HG02840 (cell line): Measurements from ENCODE around the gene ARNT2.

Experiments
- ATAC-seq: cut with Tn5 transposase; IDR thresholded peaks from one replicate; pipeline ENCODE4 v1.9.1; 2021; ENCODE audit warnings: mild to moderate bottlenecking, moderate library complexity, moderate number of reproducible peaks; ENCODE audit not compliant: unreplicated experiment, low FRiP score

ARNT2 gene

GRCh38 chr15:80462836-80463512 is 58.8 kb downstream of the ARNT2 start:
- no peak for ATAC-seq

- ATAC-seq = no peak
These were observed 60.9 kb downstream of the ARNT2 start for GRCh38 chr15:80464951-80465625.

GRCh38 chr15:80465626-80466005 is 61.4 kb downstream of the ARNT2 start:
- ATAC-seq = no peak

DNA sequence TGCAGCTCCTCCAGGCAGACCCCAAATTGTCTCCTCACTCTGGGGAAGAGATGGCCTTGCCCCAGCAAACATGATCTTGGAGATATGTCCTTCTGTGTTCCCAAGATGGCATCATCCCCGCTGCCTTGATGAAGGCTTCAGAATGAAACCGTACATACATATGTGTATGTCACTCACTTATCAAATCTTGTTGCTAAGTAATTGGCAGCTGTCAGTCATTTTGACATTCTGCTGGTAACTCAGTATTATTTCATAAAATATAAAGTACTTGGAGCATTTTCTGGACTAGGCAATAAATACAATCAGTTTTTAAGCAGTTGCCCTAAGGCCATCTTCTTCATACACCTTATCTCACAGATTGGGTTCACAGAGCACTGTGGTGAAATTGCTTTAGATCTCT is 62.4 kb downstream of the ARNT2 start:
- ATAC-seq = no peak

DNA sequence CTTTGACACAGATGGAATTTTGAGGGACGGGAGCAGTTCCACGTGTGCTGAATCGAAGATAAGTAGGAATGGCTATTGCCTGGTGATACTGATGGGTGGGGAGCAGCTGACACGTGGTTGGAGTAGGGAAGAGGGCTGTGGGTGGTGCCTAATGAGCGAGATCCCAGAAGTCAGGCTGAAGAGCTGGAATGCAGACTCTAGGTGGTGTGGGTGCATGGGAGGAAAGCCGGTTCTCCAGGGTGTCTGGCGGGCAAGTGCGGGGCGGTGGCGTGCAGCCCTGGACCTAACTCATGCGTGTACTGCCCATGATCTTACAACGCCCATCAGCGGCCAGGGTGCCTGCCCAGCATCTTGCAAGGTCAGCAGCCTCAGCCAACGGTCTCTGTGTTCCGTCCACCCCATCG is 63.1 kb downstream of the ARNT2 start:
- ATAC-seq = no peak

- ATAC-seq = no peak
These were observed 64.6 kb downstream of the ARNT2 start for GRCh38 chr15:80468796-80469195.

DNA sequence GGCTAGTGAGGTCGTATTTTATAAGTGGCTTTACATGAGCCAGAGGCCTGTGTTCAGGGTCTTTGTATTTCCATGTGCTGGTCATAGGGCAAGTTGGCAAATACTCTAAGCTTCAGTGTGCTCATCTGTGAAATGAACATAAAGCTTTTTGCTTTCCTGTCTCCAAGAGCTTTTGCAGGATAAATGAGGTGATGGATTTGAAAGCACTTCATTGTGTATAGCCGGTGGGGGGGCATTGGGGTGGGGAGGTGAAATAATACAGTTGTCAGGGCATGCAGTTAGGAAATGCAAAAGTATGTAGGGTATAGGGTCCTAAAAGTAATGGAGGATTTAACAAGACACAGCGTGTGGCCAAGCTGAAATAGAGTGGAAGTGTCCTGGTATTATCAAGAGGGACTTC is 67.7 kb downstream of the ARNT2 start:
- ATAC-seq = no peak

- ATAC-seq = no peak
These were observed 69.4 kb downstream of the ARNT2 start for GRCh38 chr15:80473286-80474223.

DNA sequence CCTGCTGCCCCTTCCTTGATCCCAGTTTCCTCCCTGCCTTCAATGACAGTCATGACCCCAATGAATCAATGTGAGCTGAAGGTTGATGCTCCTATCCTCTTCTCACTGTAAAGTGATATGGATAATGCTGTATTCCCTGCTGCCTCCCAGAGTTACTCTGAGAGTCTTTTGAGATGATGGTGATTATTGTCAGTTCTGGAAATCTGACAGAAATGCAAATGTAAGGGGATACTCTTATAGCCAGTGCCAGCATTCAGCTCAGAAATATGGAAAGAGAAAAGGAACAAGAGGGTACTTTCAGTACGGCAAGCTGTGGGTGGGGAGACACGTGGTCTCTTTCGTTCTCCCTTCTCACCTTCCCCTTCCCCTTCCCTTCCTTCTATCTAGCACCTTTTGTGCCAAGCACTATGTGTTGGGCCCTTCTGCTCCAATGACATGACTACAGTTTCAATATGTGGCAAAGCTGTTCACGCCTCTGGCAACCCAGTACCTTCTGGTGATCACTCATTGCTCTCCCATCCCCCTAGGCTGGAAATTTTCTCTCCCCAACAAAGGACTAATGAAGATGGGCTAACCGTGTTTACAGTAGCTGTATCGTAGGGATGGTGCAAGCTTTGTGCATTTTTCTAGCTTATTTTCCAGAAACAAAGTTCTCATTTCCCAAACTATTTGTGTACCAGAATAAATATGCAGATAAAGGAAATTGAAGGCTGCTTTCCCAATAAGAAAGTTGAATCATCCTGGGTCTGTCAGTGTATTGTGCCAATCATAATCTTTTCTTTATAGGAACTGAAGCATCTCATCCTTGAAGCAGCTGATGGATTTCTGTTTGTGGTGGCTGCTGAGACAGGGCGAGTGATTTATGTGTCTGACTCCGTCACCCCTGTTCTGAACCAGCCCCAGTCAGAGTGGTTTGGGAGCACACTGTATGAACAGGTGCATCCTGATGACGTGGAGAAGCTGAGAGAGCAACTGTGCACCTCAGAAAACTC is 70.3 kb downstream of the ARNT2 start:
- no peak for ATAC-seq

- no peak for ATAC-seq
These were observed 71.4 kb downstream of the ARNT2 start for GRCh38 chr15:80475572-80475971.

- ATAC-seq = no peak
These were observed 71.9 kb downstream of the ARNT2 start for GRCh38 chr15:80476036-80476435.

DNA sequence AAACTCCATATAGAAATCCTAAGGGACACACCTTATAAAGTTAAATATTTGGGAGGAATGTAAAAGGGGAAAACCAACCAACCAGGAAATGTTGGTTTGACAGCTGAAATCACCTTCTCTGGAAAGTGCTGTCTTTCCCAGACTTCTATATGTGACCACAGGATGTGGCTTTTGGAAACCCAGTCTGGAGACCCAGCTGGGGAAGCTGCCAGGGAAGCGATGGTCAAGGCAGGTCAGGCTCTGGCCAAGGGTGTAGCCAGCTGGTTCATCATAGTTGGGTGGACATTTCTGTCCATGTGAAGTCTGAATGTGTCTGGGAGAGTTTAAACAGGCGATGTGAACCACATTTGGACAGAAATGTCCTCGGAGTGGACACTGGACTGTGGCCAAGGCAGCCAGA is 73.9 kb downstream of the ARNT2 start:
- ATAC-seq = no peak

DNA sequence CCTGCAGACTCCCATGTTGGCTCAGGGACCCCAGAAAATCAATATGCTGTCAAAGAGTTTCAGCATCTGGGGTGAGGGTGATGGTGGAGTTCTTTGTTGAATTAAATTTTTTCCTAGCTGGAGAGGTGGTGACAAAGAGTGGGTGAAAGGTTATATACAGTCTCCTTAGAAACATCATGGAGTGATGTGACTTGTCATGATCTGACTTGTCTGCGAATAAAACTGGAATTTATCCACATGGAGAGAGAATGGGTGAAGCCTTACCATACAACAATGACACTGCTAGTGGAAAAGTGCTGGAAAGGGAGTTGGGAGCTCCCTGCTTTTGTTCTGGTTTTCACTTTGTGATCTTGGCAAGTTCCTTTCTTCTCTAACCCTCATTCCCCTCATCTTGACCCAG is 75.0 kb downstream of the ARNT2 start:
- ATAC-seq = no peak

DNA sequence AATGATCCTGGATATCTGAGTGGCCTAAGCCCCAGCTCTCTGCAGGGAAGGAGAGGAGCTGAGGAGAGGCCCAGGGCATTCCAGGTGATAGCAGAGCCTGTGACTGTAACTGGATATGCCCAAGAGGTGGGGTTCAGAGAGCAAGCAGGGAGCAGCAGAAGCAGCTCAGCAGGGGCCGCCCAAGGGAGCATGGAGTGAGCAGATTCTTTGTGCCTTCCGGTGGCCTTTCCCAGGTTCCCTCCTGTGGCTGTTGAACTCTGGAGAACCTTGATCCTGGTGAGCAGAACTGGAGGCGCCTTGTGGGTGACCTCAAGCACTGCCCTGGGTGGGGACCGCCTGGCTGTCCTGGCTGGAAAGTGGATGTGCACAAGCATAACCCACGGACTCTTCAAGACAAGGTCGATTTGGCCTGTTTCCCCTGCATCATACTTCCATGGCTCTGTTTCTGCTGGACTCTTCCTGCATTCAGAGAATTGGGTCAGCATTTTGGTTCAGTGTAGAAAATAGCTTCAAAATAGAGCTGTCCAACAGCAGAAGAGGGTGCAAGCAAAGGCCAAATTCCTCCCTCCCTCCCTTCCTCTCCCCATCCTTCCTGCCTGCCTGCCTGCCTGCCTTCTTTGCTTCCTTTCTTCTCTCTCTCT is 76.1 kb downstream of the ARNT2 start:
- no peak for ATAC-seq

- ATAC-seq = no peak
These were observed 76.7 kb downstream of the ARNT2 start for GRCh38 chr15:80480909-80481308.

DNA sequence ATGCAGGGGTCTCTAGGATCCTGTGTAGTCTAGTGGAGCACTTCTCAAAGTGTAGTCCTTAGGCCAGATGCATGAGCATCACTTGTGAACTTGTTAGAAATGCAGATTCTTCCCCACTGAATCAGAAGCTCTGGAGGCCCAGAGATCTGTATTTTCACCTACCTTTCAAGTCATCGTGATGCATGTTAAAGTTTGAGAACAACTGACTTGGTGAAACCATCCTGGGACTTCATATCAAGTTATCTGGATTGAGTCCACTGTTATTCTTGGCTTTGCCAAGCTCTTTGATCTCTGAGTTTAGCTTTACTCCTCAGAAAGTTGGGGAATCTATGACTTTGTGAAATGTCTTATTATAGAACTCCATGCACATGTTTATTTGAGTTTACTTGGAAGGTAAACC is 78.5 kb downstream of the ARNT2 start:
- no peak for ATAC-seq

DNA sequence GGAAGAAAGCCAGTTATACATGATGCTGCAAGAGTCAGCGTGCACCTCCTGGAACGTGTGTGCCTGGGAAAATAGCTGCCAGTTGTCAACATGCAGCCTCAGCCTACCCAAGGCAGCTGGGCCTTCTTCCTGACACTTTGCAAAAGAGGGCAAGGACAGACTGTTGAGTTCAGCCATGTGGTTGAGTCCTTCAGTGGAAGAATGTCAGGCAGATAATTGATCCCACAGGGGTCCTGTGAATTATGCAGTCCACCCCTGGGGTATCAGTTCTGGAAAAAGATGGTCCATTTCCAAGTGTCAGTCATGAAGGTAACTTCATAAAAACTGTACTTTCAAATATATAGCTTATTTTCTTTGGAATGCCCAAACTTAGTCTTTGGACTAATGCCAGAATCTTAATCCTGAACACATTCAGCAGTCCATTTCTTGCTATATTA is 79.6 kb downstream of the ARNT2 start:
- ATAC-seq = no peak

GRCh38 chr15:80484333-80484864 is 80.2 kb downstream of the ARNT2 start:
- no peak for ATAC-seq
